Coronary artery (tissue), 2 donors: ENCODE results near the gene IFNAR2.
A peak's percentile ranks its signal among the peaks of the same experiment; 100 is the strongest.
"Not testable (repeated sequence)": the region's sequence is repeated elsewhere in the genome, so short reads cannot be mapped to it uniquely, and the experiment has no call there.

ENCODE experiments used
- DNase-seq: peaks from one replicate; pipeline ENCODE4 v3.0.0-alpha.2; 2017; ENCODE audit warnings: low spot score
- H3K27ac ChIP-seq, 2 donors: fragments of 200-600 bp; sonication (generic); one replicate each; pipeline ENCODE4 v1.5.1; 2016 to 2019
- H3K4me3 ChIP-seq: fragments of 200-600 bp; sonication (generic); 2 replicates; pipeline ENCODE4 v1.5.1; 2016; ENCODE audit warnings: mild to moderate bottlenecking, moderate library complexity
- TF ChIP-seq, protein P1 (sequence below): fragments of 200-600 bp; sonication (generic); IDR thresholded peaks from one replicate; pipeline ENCODE4 v1.5.1; 2019; ENCODE audit warnings: antibody characterized with exemption

IFNAR2 gene

DNA sequence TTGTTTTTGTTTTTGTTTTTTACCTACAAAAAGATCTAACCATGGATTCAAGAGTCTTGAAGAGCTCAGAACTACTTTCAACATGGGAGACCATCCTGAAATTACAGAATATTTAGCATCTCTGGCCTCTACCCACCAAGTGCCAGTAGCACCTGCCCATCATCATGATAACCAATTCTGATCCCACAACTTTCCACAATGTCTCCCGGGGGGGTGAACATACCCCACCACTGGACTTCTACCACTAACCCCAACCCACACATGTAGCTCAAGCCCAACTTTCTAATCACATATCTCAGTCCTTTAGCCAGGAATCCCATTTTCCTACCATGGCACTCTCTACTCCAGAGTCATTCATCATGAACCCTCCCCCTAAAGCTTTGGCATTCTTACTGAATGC lies 15.7 kb upstream of the IFNAR2 start:
- Histone ChIP-seq H3K4me3 (no peak overlapping the region), H3K27ac (no peak overlapping the region)
- DNase-seq: no peak
- TF ChIP-seq, protein P1, sequence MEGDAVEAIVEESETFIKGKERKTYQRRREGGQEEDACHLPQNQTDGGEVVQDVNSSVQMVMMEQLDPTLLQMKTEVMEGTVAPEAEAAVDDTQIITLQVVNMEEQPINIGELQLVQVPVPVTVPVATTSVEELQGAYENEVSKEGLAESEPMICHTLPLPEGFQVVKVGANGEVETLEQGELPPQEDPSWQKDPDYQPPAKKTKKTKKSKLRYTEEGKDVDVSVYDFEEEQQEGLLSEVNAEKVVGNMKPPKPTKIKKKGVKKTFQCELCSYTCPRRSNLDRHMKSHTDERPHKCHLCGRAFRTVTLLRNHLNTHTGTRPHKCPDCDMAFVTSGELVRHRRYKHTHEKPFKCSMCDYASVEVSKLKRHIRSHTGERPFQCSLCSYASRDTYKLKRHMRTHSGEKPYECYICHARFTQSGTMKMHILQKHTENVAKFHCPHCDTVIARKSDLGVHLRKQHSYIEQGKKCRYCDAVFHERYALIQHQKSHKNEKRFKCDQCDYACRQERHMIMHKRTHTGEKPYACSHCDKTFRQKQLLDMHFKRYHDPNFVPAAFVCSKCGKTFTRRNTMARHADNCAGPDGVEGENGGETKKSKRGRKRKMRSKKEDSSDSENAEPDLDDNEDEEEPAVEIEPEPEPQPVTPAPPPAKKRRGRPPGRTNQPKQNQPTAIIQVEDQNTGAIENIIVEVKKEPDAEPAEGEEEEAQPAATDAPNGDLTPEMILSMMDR: no peak

DNA sequence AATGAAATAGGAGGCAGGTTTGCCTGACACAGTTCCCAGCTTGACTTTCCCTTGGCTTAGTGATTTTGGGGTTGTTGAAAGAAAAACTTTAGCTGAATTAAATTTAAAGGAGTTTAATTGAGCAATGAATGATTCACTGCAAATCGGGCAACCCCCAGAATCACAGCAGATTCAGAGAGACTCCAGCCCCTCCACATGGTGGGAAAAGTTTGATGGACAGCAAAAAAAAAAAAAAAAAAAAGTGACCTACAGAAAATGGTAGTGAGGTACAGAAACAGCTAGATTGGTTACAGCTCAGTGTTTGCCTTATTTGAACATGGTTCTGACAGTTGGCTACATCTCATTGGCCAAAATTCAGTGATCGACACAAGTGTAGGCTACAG lies 12.6 kb upstream of the IFNAR2 start:
- Histone ChIP-seq H3K4me3 (no peak overlapping the region), H3K27ac (no peak overlapping the region)
- no peak for DNase-seq
- TF ChIP-seq, protein P1: no peak

DNA sequence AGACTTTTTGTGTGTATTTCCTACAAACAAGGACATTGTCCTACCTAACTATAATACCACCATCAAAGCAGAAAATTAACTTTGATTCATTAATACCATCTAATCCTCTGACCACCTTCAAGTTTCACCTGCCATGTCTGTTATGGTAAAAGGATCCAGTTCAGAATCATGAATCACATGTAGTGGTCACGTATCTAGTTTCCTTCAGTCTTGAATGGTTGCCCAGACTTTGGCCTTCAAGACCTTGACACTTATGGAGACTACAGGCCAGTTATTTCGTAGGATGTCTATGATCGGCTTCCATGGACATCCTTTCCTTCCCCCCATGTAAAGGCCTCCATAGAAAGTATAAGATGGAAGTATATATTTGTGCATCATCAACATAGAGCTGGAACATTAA lies 10.4 kb upstream of the IFNAR2 start:
- no peak overlapping the region for H3K4me3 ChIP-seq
- DNase-seq: no peak
- H3K27ac ChIP-seq: no peak overlapping the region
- TF ChIP-seq, protein P1: no peak

DNA sequence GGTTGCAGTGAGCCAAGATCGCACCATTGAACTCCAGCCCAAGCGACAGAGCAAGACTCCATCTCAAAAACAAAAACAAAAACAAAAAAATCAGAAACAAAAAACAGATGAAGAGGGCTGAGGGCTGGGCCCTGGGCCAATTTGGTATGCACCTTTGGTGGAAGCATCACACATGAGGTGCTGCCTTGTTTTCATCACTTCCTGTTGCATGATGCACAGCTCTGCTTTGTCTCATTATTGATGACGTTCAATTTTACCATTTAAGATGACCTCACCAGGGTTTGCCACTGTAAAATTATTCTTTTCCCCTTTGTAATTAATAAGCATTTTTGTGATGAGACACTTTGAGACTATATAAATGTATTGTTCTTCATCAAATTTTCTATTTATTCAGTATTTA lies 9.8 kb upstream of the IFNAR2 start:
- Histone ChIP-seq H3K4me3 (no peak overlapping the region), H3K27ac (no peak overlapping the region)
- DNase-seq: no peak
- TF ChIP-seq, protein P1: no peak

DNA sequence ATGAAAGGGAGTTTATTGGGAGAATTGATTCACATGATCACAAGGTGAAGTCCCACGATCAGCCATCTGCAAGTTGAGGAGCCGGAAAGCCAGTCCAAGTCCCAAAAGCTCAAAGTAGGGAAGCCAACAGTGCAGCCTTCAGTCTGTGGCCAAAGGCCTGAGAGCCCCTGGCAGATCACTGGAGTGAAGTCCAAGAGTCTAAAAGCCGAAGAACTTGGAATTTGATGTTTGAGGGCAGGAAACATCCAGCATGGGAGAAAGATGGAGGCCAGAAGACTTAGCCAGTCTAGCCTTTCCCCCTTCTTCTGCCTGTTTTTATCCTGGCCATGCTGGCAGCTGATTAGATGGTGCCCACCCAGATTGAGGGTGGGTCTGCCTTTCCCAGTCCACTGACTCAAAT lies 4.4 kb upstream of the IFNAR2 start:
- not testable (repeated sequence) for DNase-seq, H3K27ac ChIP-seq

DNA sequence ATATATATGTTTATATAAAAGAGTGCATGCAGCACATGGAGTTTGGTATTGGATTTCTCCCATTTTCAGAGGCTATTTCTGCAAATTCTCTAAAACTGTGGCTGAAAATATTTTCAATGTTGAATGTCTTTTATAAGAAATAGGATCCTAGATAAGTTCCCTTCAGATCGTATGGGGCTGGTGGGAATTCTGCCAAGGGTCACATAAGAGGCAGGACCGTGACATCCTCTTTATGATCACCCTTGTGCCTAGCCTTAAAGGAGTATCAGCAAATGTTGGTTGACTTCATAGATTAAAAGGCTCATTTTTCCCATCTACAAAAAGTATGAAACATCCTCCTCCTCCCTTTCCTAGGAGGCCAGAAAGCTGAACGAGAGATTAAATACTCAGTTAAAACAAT lies 1.3 kb upstream of the IFNAR2 start:
- TF ChIP-seq, protein P1: no peak
- Histone ChIP-seq H3K4me3 (no peak overlapping the region), H3K27ac (no peak overlapping the region)
- DNase-seq: no peak

More for the DNA sequence above, 4.4 kb upstream of the IFNAR2 start:
- H3K4me3 ChIP-seq: not testable (repeated sequence)

DNA sequence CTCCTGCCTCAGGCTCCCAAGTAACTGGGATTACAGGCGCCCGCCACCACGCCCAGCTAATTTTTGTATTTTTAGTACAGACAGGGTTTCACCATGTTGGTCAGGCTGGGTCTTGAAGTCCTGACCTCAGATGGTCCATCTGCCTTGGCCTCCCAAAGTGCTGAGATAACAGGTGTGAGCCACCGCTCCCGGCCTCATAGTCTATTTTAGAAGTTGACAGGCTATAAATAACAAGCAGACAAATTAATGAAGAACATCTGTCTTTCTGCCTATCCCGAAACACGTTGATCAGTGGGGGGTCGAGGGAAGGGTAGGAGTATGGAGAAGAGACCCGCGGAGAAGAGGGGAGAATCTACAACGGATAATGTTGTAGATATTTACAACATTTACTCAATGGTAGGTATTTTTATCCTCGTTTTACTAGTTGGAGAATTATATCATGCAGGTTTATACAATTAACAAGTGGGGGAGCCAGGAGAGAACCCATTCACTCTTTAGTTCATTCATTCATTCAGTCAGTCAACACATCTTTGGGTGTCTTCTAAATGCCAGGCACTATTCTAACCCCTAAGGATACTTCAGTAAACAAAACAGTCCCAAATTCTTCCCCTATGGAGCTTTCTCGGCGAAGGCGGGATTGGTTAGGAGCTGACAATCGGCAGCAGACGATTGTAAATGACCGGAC lies 497 bp upstream of the IFNAR2 start:
- TF ChIP-seq, protein P1: no peak
- peak overlapping the region; percentile 87 to 92 for H3K27ac ChIP-seq
- peak overlapping the region; percentile 86 for H3K4me3 ChIP-seq
- DNase-seq: no peak
